HG02571 (cell line): ENCODE measurements around the gene KISS1.

Experiments
- ATAC-seq: cut with Tn5 transposase; IDR thresholded peaks from one replicate; pipeline ENCODE4 v1.9.1; 2021; ENCODE audit warnings: mild to moderate bottlenecking, moderate library complexity; ENCODE audit not compliant: unreplicated experiment

KISS1 gene

GRCh38 chr1:204162494-204163074 is 33.7 kb downstream of the KISS1 start:
- peak; percentile 56 for ATAC-seq

- no peak for ATAC-seq
Measured at GRCh38 chr1:204161609-204162493, 34.4 kb downstream of the KISS1 start.

DNA sequence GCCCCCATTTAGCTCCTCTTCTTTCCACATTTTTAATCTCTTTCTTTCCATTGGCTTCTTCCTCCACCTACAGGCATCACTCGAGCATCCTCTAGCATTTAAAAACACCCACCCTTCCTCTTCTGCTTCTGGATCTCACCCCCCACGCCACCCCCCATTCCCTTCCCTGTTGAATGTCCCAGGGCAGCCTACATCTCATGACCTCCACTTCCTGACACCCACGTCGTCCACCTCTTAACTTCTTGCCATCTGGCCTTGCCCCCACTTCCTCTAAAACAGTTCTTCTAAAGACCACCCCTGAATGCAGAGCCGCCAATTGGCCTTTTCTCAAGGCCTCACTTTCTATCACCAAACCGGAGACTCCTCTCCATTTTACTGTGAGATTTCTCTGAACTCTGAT is 38.3 kb downstream of the KISS1 start:
- no peak for ATAC-seq

GRCh38 chr1:204155881-204156280 is 40.4 kb downstream of the KISS1 start:
- no peak for ATAC-seq

- no peak for ATAC-seq
Measured at GRCh38 chr1:204154568-204155255, 41.6 kb downstream of the KISS1 start.

GRCh38 chr1:204153667-204154066 is 42.6 kb downstream of the KISS1 start:
- no peak for ATAC-seq

GRCh38 chr1:204152310-204153044 is 43.8 kb downstream of the KISS1 start:
- ATAC-seq: no peak

DNA sequence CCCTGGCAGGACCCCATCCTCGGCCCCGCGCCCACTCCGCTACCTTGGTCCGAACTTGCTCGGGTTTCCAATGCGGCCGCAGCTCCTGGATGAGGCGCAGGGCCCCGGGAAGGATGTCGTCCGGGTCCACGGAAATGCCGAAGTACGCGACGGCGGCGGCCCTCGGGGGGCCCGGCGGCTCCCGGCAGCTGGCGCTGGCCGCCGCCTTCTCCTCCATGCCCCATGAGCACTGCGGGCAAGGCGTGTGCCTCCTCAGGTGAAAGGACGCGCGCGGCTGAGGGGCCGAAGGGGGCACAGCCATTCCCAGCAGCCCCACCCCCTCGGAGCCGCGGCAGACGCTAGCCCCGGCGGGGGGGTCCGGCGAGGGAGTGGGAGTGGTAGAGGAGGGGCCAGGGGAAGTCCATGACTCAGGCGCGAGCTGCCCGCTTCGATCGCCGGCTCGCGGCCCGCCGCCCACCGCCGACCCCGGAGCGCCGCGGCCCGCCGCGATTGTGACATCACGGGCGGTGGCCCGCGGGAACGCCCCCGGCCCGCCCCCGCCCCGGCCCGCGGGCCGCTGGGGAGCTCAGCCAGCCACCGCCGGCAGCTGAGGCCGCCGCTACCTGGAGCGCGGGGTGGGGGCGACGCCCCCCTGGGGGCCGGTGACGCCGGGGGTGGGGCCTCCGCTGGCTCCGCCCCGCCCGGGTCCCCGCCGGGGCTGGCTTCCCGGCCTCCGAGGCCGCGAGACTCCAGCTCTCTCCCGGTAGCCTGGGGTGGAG is 44.6 kb downstream of the KISS1 start, which contains the start of gene ETNK2:
ETNK2 (minus strand) TSS at position 493 of the 758 bp plus-strand sequence; CDS start at position 301, 192 bp downstream.
- no peak for ATAC-seq

DNA sequence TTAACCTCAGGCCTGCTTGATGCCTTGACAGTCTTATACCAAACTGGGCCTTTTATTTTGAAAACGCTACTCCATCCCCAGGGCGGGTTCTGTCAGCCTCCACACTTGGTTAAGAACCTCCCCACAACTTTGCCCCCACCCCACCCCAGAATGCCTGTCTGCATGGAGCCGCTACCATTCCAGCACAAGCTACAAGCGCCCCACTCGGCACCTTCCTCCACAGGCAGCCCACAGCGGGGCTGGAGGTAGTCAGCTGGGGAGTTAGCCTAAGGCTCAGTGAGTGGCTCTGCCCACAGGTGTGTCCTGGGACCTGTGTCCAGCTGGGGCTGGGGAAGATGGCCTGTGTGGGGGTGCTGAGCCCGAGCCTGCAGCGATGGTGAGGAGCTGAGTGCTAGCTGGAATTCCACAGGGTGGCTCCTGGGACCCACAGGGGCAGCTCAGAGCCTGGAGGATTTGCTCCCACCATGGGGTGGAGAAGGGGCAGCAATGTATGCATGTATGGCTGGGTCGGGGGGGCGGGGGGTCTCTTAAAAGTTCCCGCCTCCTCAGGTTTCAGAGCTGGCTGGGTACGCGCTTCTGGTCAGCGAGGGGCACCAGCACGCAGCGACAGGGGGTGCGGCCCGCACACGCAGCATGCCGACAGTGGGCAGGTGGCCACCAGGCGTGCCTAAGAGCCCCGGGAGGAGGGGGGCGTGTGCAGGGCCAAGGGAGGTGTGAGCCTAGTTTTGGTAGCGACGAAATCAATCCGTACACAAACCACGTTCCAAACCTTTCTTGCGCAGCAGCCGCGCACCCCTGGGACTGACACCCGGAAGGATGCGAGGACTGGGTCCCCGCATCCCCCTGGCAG is 45.4 kb downstream of the KISS1 start:
- ATAC-seq: no peak

DNA sequence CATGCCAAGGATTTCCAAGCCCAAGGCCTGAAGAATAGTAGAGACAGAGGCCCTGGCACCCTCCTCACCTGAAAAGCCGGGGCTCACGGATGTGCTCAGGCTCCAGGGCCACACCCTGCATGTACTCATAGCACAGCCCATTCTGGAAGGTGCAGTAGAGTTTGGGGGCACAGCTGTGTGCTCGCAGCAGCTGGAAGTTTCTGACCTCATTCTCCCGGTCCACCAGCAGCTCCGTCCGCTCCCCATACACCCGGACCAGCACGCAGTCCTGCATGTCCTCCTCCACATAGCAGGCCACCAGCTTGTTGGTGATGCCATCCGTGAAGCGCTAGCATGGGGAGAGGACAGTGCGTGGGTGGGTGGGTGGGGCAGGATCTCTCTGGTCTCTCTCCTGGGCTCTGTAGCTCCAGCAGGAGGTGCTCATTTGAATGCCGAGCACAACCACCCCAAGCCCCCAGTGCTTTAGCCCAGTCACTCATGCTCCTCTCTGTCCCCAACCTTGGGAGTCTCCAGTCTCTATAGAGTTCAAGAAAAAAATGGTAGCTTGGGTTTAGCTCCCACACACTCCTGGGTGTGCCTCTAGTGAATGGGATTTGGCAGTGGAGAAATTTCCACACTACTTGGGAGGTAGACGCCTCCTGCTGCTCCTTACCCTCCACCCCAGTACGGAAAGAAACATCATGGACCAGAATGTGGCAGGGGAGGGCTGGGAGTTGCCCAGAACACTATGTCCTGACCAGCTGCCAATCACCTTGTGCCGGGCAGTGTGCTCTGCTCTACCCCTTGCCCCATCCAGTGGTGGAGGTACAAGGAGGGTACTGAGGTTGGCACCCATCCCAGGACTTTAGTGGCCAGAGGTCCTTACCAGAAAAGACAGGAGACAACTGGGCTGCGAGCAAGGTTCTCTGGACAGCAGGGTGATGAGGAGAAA is 46.4 kb downstream of the KISS1 start:
- ATAC-seq: no peak

- ATAC-seq: no peak
Measured at GRCh38 chr1:204149107-204149506, 47.2 kb downstream of the KISS1 start.

GRCh38 chr1:204147406-204148383 is 48.6 kb downstream of the KISS1 start:
- no peak for ATAC-seq

DNA sequence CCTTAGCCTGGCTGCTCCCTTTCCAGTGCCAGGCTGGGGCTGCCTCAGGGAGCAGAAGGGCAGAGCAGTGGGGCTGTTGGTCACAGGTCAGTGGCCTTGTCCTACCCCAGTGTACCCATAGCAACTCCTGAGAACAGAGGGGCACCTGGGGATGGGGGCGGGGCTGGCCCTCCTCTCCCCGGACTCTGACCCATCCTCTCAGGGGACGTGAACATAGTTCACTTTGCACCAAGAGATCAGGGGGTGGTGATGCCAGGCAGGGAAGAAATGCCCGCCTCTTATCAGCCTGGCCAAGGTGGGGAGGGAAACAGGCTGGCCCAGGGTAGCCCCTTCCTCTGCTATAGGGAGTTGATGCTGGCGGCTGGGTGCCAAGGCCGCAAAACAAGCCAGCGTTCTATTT is 49.3 kb downstream of the KISS1 start:
- ATAC-seq: no peak

GRCh38 chr1:204146309-204146708 is 50.0 kb downstream of the KISS1 start:
- no peak for ATAC-seq

DNA sequence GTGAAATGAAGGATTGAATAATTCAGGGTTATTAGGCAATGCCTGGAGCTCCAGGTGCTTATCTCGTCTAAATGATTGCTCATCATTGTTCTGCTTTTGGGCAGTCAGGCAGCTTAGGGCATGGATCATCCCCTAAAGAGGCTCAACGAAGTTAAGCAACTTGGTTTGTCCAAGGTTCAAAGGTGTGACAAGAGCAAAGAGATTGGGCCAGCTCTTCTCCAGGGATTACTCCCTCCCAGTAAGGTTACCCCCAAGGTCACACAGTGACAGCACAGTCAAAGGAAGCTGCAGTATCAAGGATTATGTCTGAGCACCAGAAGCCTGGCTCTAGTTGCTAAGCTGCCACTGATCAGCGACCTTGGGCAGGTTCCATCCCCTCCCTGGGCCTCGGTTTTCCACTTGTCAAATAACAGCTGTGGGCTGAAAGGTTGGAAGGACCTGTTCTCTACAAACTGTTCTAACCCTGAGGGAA is 51.2 kb downstream of the KISS1 start:
- ATAC-seq: no peak

GRCh38 chr1:204143276-204144041 is 52.8 kb downstream of the KISS1 start:
- no peak for ATAC-seq
